Ovary (tissue), 3 donors: ENCODE results near the gene NGEF.

Experiments used
- CTCF ChIP-seq, 3 donors: fragments of 450-650 bp in 2 of 3; fragments of 200-600 bp in 1 of 3; IDR thresholded peaks; one replicate each; pipeline versions ENCODE4 v1.5.1 to v1.8.0; 2016 to 2022; ENCODE audit warnings: antibody characterized with exemption in 3 of 3, mild to moderate bottlenecking in 1 of 3
- POLR2A ChIP-seq: fragments of 450-650 bp; IDR thresholded peaks from one replicate; pipeline ENCODE4 v1.6.1; 2017; ENCODE audit warnings: antibody characterized with exemption, mild to moderate bottlenecking, moderate library complexity
- donor health status: DM: no; HTN: no; CAD: no.

DNA sequence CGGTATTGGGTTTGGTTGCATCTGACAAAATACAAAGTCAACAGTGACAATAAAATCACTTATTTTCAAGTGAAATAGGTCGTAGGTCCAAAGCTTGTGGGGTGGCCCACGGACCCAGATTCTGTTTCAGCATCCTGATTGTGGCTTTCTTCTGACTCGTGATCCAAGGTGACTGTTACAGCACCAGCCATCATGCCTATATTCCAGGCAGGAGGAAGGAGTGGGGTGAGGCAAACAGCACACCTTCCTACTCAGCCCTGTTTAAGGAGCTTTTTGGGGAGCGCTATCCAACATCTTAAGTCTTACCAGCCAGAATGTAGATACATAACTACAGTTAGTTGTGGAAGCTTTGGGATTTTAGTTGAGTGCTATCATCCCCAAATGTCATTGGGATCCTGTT is 151.7 kb downstream of the NGEF start:
- TF ChIP-seq POLR2A (no peak), CTCF (IDR thresholded peaks at IDR 0.05) (no peak)
